GM23338 (cell line): ENCODE measurements around the gene ZSWIM5.

ENCODE experiments used
- CREB1 ChIP-seq: fragments of 250-450 bp; sonication (Bioruptor Pico); IDR thresholded peaks from 2 replicates; pipeline ENCODE4 v1.5.0; 2020; ENCODE audit warnings: low read depth, mild to moderate bottlenecking, moderate library complexity
- EZH2 ChIP-seq: fragments of 200-600 bp; sonication (generic); IDR thresholded peaks from one replicate; pipeline ENCODE4 v1.8.0; 2017; ENCODE audit warnings: antibody characterized with exemption, mild to moderate bottlenecking, low read depth; ENCODE audit not compliant: unreplicated experiment
- EZH2phosphoT487 ChIP-seq: fragments of 200-600 bp; sonication (generic); IDR thresholded peaks from one replicate; pipeline ENCODE4 v1.8.1; 2018; ENCODE audit warnings: antibody characterized with exemption; ENCODE audit not compliant: unreplicated experiment
- POLR2AphosphoS5 ChIP-seq: IDR thresholded peaks from 2 replicates; pipeline ENCODE4 v1.6.1; 2016; ENCODE audit warnings: antibody characterized with exemption, low read depth
- ZNF114 ChIP-seq: fragments of 250-450 bp; sonication (Bioruptor Pico); IDR thresholded peaks from 2 replicates; pipeline ENCODE4 v1.5.0; 2020; ENCODE audit warnings: mild to moderate bottlenecking, moderate library complexity
- TF ChIP-seq, protein P1 (sequence below): IDR thresholded peaks from one replicate; pipeline ENCODE4 v1.6.1; 2018; ENCODE audit warnings: antibody characterized with exemption; ENCODE audit not compliant: unreplicated experiment
- TF ChIP-seq, protein P2 (sequence below), 2 experiments: fragments of 200-600 bp in 1 of 2; sonication (generic) in 1 of 2; conservative IDR thresholded peaks; 2 replicates each; pipeline versions ENCODE4 v1.5.1 to v1.6.1; 2016 to 2017; ENCODE audit warnings: antibody characterized with exemption in 2 of 2, low read depth in 2 of 2, mild to moderate bottlenecking in 2 of 2, moderate library complexity in 1 of 2

DNA sequence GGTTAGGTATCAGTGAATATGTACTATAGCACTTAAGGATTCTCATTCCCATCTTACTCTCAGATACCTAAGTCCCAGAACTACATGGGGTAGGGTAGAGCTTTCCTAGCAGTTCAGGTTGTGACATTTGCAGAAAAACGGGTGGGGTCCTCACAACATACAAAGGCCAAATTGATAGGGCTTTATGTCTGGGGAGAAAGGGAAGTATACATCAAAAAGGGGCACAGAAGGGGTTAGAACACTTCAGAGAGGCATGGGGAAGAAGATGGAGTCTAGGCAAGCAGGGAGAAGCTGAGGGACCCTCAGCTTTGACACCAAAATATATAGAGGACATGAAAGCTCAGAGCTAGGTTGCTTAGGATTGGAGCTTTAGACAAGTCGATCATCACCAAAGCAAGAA is 190.7 kb downstream of the ZSWIM5 start:
- TF ChIP-seq, protein P1, sequence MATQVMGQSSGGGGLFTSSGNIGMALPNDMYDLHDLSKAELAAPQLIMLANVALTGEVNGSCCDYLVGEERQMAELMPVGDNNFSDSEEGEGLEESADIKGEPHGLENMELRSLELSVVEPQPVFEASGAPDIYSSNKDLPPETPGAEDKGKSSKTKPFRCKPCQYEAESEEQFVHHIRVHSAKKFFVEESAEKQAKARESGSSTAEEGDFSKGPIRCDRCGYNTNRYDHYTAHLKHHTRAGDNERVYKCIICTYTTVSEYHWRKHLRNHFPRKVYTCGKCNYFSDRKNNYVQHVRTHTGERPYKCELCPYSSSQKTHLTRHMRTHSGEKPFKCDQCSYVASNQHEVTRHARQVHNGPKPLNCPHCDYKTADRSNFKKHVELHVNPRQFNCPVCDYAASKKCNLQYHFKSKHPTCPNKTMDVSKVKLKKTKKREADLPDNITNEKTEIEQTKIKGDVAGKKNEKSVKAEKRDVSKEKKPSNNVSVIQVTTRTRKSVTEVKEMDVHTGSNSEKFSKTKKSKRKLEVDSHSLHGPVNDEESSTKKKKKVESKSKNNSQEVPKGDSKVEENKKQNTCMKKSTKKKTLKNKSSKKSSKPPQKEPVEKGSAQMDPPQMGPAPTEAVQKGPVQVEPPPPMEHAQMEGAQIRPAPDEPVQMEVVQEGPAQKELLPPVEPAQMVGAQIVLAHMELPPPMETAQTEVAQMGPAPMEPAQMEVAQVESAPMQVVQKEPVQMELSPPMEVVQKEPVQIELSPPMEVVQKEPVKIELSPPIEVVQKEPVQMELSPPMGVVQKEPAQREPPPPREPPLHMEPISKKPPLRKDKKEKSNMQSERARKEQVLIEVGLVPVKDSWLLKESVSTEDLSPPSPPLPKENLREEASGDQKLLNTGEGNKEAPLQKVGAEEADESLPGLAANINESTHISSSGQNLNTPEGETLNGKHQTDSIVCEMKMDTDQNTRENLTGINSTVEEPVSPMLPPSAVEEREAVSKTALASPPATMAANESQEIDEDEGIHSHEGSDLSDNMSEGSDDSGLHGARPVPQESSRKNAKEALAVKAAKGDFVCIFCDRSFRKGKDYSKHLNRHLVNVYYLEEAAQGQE, result no peak
- TF ChIP-seq, protein P2, sequence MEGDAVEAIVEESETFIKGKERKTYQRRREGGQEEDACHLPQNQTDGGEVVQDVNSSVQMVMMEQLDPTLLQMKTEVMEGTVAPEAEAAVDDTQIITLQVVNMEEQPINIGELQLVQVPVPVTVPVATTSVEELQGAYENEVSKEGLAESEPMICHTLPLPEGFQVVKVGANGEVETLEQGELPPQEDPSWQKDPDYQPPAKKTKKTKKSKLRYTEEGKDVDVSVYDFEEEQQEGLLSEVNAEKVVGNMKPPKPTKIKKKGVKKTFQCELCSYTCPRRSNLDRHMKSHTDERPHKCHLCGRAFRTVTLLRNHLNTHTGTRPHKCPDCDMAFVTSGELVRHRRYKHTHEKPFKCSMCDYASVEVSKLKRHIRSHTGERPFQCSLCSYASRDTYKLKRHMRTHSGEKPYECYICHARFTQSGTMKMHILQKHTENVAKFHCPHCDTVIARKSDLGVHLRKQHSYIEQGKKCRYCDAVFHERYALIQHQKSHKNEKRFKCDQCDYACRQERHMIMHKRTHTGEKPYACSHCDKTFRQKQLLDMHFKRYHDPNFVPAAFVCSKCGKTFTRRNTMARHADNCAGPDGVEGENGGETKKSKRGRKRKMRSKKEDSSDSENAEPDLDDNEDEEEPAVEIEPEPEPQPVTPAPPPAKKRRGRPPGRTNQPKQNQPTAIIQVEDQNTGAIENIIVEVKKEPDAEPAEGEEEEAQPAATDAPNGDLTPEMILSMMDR (conservative IDR thresholded peaks at IDR 0.05; ENCODE audit: low read depth in 2 of 2), result no peak
- TF ChIP-seq POLR2AphosphoS5 (no peak), ZNF114 (CRISPR knock-in tag) (no peak), EZH2phosphoT487 (no peak), EZH2 (no peak), CREB1 (CRISPR knock-in tag) (no peak)
